GM12873 (cell line): ENCODE data around the gene PRCC.

Experiments used
- TF ChIP-seq, protein P1 (sequence below): IDR thresholded peaks from 2 replicates; pipeline ENCODE4 v1.5.1; 2012; ENCODE audit warnings: low read depth, mild to moderate bottlenecking, moderate library complexity, low read length, control low read depth; ENCODE audit not compliant: insufficient read depth; ENCODE audit errors: missing control alignments

Gene PRCC

DNA sequence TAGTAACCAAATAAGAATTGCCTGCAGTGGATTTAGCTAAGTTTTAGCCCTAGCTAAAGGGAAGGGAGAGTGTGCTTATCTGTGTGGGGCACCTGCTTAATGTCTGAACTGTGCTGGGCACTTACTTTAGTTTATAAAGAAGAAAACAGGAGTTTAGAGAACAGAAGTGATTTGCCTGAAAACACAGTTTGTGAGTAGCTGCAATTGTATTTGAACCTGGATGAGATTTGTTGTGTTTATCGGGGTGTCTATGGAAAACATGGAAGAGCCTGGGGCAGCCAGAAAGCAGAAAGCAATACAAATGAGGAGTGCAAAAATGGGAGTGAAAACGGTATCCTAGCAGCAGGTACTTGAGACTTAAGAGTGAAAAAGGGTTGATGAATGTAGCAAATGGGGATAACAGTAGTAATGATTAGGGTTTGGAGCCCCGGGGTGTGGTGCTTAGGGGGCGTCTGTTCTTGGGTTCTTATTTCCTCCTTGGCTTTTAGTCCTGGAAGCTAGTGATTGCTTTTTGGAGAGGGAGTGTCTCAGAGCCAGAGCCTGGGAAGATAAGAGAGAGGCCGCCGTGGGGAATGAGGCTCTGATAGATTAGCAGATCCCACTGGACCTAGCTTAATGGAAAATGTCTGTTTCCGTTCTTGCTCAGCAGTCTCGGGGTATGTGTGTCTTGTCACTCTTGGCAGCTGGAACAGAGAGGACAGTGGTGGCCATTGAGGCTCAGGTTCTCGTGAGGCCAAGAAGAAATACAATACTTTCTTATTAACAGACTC, 5.6 kb downstream of the PRCC start:
- TF ChIP-seq, protein P1, sequence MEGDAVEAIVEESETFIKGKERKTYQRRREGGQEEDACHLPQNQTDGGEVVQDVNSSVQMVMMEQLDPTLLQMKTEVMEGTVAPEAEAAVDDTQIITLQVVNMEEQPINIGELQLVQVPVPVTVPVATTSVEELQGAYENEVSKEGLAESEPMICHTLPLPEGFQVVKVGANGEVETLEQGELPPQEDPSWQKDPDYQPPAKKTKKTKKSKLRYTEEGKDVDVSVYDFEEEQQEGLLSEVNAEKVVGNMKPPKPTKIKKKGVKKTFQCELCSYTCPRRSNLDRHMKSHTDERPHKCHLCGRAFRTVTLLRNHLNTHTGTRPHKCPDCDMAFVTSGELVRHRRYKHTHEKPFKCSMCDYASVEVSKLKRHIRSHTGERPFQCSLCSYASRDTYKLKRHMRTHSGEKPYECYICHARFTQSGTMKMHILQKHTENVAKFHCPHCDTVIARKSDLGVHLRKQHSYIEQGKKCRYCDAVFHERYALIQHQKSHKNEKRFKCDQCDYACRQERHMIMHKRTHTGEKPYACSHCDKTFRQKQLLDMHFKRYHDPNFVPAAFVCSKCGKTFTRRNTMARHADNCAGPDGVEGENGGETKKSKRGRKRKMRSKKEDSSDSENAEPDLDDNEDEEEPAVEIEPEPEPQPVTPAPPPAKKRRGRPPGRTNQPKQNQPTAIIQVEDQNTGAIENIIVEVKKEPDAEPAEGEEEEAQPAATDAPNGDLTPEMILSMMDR = no peak

GRCh38 chr1:156773607-156774006, 6.3 kb downstream of the PRCC start:
- TF ChIP-seq, protein P1 = peak; percentile 40

DNA sequence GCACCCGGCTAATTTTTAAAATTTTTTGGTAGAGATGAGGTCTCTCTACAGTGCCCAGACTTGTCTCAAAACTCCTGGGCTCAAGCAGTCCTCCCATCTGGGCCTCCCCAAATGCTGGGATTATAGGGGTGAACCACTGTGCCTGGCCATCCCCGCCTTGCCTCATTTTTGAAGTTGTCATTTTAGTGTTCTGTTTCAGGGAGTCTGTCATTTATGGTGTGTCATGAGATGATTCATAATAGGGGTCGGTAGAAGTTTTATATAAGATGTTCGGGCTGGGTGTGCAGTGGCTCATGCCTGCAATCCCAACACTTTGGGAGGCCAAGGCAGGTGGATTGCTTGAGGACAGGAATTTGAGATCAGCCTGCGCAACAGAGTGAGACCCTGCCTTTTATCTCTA, 8.5 kb downstream of the PRCC start:
- TF ChIP-seq, protein P1 = no peak

DNA sequence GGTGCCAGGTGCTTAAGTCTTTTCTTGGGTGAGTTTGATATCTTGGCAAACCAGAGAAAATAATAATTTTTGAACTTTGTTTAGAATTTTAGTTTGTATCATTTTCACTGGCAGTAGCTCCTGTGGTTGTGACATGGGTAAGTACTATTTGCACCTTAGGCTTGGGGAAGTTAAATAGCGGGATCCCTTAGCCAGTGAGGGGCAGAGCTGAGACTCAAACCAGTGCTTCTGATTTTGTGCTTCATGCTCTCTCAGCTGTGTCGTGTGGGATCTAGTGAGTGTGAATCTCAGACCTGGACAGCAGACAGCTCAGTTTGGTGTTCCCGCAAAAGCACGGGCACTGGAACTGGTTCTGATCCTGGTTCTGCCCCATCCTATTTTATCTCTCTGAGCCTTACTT, 9.6 kb downstream of the PRCC start:
- TF ChIP-seq, protein P1 = no peak

GRCh38 chr1:156777573-156777972, 10.2 kb downstream of the PRCC start:
- TF ChIP-seq, protein P1 = no peak

DNA sequence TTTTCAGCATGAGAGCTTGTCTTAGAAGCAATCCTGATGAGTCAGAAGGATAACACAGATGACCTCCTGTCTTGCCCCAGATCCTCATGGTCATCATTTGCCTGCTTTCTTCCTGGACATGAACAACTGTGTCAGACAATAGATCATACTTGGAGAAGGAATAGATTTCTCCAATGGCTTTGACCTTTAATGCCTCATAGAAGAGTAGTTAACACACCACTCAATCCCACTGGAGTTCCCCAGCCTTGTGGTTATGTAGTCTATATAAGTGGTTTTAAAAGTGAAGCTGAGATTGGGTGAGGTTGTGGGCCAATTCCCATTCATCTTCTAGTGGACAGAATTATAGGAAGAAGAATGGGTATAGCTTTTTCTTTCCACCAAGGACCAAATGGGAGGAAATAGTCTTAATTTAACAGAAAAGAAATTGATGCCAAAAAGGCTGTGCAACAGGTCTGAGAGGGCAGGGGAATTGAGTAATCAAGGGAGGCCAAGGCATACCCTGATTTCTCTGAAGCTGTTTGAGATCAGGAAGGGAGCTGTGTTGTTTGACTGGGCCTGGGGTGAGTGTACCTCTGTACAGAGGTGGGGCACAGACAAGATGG, 14.4 kb downstream of the PRCC start:
- TF ChIP-seq, protein P1 = no peak

GRCh38 chr1:156785458-156785857, 18.1 kb downstream of the PRCC start:
- TF ChIP-seq, protein P1 = no peak
